H9 (cell line): ENCODE results near the gene TACC2. TPM values are rescaled to one million over a fixed set of nuclear protein-coding genes. Genes with fewer than 3 reads are reported as not detected.

Source experiments
- DNase-seq: peaks from one replicate; pipeline ENCODE4 v3.0.0-alpha.2; 2017
- H2AFZ ChIP-seq: one replicate; pipeline ENCODE4 v1.6.1; 2013; ENCODE audit warnings: mild to moderate bottlenecking, low read length, control low read depth, moderate library complexity
- H2AK5ac ChIP-seq: 2 replicates; pipeline ENCODE4 v1.6.1; 2013; ENCODE audit warnings: low read length, control low read depth, mixed read lengths; ENCODE audit not compliant: insufficient read length
- H2BK120ac ChIP-seq: one replicate; pipeline ENCODE4 v1.6.1; 2013; ENCODE audit warnings: low read depth, mild to moderate bottlenecking, low read length, control low read depth, inconsistent platforms; ENCODE audit not compliant: poor library complexity, severe bottlenecking
- H2BK12ac ChIP-seq: 2 replicates; pipeline ENCODE4 v1.6.1; 2013; ENCODE audit warnings: low read length, control low read depth, mixed read lengths, low read depth; ENCODE audit not compliant: insufficient read length
- H2BK15ac ChIP-seq: 2 replicates; pipeline ENCODE4 v1.6.1; 2013; ENCODE audit warnings: low read depth, low read length, control low read depth
- H2BK20ac ChIP-seq: one replicate; pipeline ENCODE4 v1.6.1; 2013; ENCODE audit warnings: low read depth, mild to moderate bottlenecking, low read length, control low read depth, inconsistent platforms; ENCODE audit not compliant: poor library complexity, severe bottlenecking
- H2BK5ac ChIP-seq: 2 replicates; pipeline ENCODE4 v1.6.1; 2013; ENCODE audit warnings: low read length, control low read depth, mixed read lengths; ENCODE audit not compliant: insufficient read length
- H3K14ac ChIP-seq: 2 replicates; pipeline ENCODE4 v1.6.1; 2013; ENCODE audit warnings: low read length, control low read depth; ENCODE audit not compliant: insufficient read depth
- H3K18ac ChIP-seq: 2 replicates; pipeline ENCODE4 v1.6.1; 2013; ENCODE audit warnings: low read depth, mild to moderate bottlenecking, mixed read lengths, low read length, control low read depth; ENCODE audit not compliant: insufficient read length
- H3K23ac ChIP-seq: 2 replicates; pipeline ENCODE4 v1.6.1; 2013; ENCODE audit warnings: low read length, control low read depth, mixed read lengths, low read depth; ENCODE audit not compliant: insufficient read length
- H3K23me2 ChIP-seq: 2 replicates; pipeline ENCODE4 v1.6.1; 2013; ENCODE audit warnings: low read depth, mild to moderate bottlenecking, mixed read lengths, low read length, control low read depth; ENCODE audit not compliant: insufficient read length, poor library complexity, severe bottlenecking
- H3K27ac ChIP-seq: 2 replicates; pipeline ENCODE4 v1.5.1; 2013; ENCODE audit warnings: low read length, control low read depth, mixed read lengths, low read depth; ENCODE audit not compliant: insufficient read length
- H3K27me3 ChIP-seq: 2 replicates; pipeline ENCODE4 v1.6.1; 2013; ENCODE audit warnings: low read length, control low read depth, inconsistent platforms; ENCODE audit not compliant: insufficient read depth
- H3K4ac ChIP-seq: 2 replicates; pipeline ENCODE4 v1.6.1; 2013; ENCODE audit warnings: low read depth, mild to moderate bottlenecking, control low read depth, inconsistent platforms, low read length, moderate library complexity
- H3K4me1 ChIP-seq: 2 replicates; pipeline ENCODE4 v1.6.1; 2013; ENCODE audit warnings: low read length, control low read depth, inconsistent platforms; ENCODE audit not compliant: insufficient read depth
- H3K4me2 ChIP-seq: 2 replicates; pipeline ENCODE4 v1.6.1; 2013; ENCODE audit warnings: low read length, control low read depth, mixed read lengths; ENCODE audit not compliant: insufficient read length, insufficient read depth
- H3K56ac ChIP-seq: 2 replicates; pipeline ENCODE4 v1.6.1; 2013; ENCODE audit warnings: low read depth, mild to moderate bottlenecking, mixed read lengths, low read length, control low read depth; ENCODE audit not compliant: insufficient read length
- H3K79me1 ChIP-seq: 2 replicates; pipeline ENCODE4 v1.6.1; 2013; ENCODE audit warnings: low read depth, mild to moderate bottlenecking, moderate library complexity, low read length, control low read depth, inconsistent platforms; ENCODE audit not compliant: insufficient read depth, poor library complexity, severe bottlenecking
- H3K79me2 ChIP-seq: 2 replicates; pipeline ENCODE4 v1.6.1; 2013; ENCODE audit warnings: low read length, control low read depth, inconsistent platforms; ENCODE audit not compliant: insufficient read depth
- H3K9ac ChIP-seq: 2 replicates; pipeline ENCODE4 v1.6.1; 2013; ENCODE audit warnings: low read length, control low read depth, mixed read lengths; ENCODE audit not compliant: insufficient read length; ENCODE audit errors: extremely low read depth
- H3K9me3 ChIP-seq: one replicate; pipeline ENCODE4 v1.6.1; 2013; ENCODE audit warnings: low read depth, low read length, inconsistent platforms; ENCODE audit not compliant: control insufficient read depth
- H3T11ph ChIP-seq: one replicate; pipeline ENCODE4 v1.6.1; 2013; ENCODE audit warnings: mild to moderate bottlenecking, low read length, control low read depth, inconsistent platforms
- H4K20me1 ChIP-seq: one replicate; pipeline ENCODE4 v1.6.1; 2013; ENCODE audit not compliant: control insufficient read depth, insufficient read length, insufficient read depth
- H4K5ac ChIP-seq: 2 replicates; pipeline ENCODE4 v1.6.1; 2013; ENCODE audit warnings: low read depth, mild to moderate bottlenecking, mixed read lengths, low read length, control low read depth; ENCODE audit not compliant: insufficient read length
- H4K8ac ChIP-seq: replicated peaks from 2 replicates; pipeline ENCODE4 v1.6.1; 2013; ENCODE audit warnings: low read length, control low read depth, mixed read lengths, low read depth; ENCODE audit not compliant: insufficient read length
- H4K91ac ChIP-seq: 2 replicates; pipeline ENCODE4 v1.6.1; 2013; ENCODE audit warnings: low read depth, mild to moderate bottlenecking, moderate library complexity, mixed read lengths, low read length, control low read depth; ENCODE audit not compliant: insufficient read length
- H3K27ac Mint-ChIP-seq, 3 experiments: 2 replicates in 2 of 3; 3 replicates in 1 of 3; pipeline ENCODE4 v1.8.0; 2020 to 2021; ENCODE audit warnings: mixed read lengths in 3 of 3, mild to moderate bottlenecking in 1 of 3, moderate library complexity in 1 of 3
- H3K27me3 Mint-ChIP-seq: 2 replicates; pipeline ENCODE4 v1.8.0; 2021; ENCODE audit warnings: low read depth, mild to moderate bottlenecking, moderate library complexity, mixed read lengths
- H3K36me3 Mint-ChIP-seq, 3 experiments: 2 replicates in 2 of 3; 3 replicates in 1 of 3; pipeline ENCODE4 v1.8.0; 2020 to 2021; ENCODE audit warnings: low read depth in 3 of 3, mixed read lengths in 3 of 3; ENCODE audit not compliant: insufficient read depth in 1 of 3
- H3K4me1 Mint-ChIP-seq, 2 experiments: 2 replicates each; pipeline ENCODE4 v1.8.0; 2020; ENCODE audit warnings: mixed read lengths in 2 of 2
- H3K4me3 Mint-ChIP-seq, 2 experiments: 2 replicates in 1 of 2; 3 replicates in 1 of 2; pipeline ENCODE4 v1.8.0; 2020 to 2021; ENCODE audit warnings: mild to moderate bottlenecking in 2 of 2, mixed read lengths in 2 of 2, moderate library complexity in 1 of 2
- H3K9me3 Mint-ChIP-seq, 2 experiments: 2 replicates in 1 of 2; 3 replicates in 1 of 2; pipeline ENCODE4 v1.8.0; 2020; ENCODE audit warnings: mild to moderate bottlenecking in 2 of 2, mixed read lengths in 2 of 2, moderate library complexity in 1 of 2
- CTCF ChIP-seq: fragments of 200-600 bp; sonication (generic); conservative IDR thresholded peaks from 3 replicates; pipeline ENCODE4 v1.8.0; 2021; ENCODE audit warnings: antibody characterized with exemption, mild to moderate bottlenecking
- WGBS: extraction: QIAGEN DNeasy Blood & Tissue Kit; methylation state at CpG from one replicate; pipeline ENCODE4 v1.1.7; 2013; ENCODE audit warnings: missing lambda C conversion rate, low lambda C conversion rate, mixed read lengths; ENCODE audit not compliant: insufficient read length; ENCODE audit errors: extremely low coverage; 5-methylcytosine and 5-hydroxymethylcytosine counted together
- total RNA-seq: library from RNA; stranded (reverse); gene quantifications from 2 replicates; pipeline ENCODE4 v1.2.1, GENCODE V29; 2021

Gene TACC2
- total RNA-seq, 1 experiment from 2014 or later, result 58.1 TPM

GRCh38 chr10:122292376-122292775 lies 303.4 kb downstream of the TACC2 start:
- H2BK20ac ChIP-seq, result no peak overlapping the region
- Mint-ChIP-seq H3K4me3 (no peak overlapping the region), H3K4me1 (peaks cover 11 to 12% of the 10 kb centered on the region in 2 experiments), H3K9me3 (peaks cover 0 to 2% of the 10 kb centered on the region in 2 experiments; a peak in 2 of 5 replicates), H3K27me3 (peaks cover 3% of the 10 kb centered on the region), H3K36me3 (no peaks in the 10 kb centered on the region; a peak in 1 of 7 replicates), H3K27ac (no peak overlapping the region)
- H3K9ac ChIP-seq, result no peak overlapping the region
- no peaks in the 10 kb centered on the region for H3K4me1 ChIP-seq
- no peak overlapping the region for H3K27ac ChIP-seq
- no peak overlapping the region for H4K91ac ChIP-seq
- WGBS, result no CpG with 5 or more reads among the region's 3 CpGs
- H4K5ac ChIP-seq, result no peak overlapping the region
- no peak for TF ChIP-seq CTCF
- H2BK120ac ChIP-seq, result no peak overlapping the region
- no peak overlapping the region for H2AK5ac ChIP-seq
- no peak overlapping the region for H3K14ac ChIP-seq
- no peak overlapping the region for H2AFZ ChIP-seq
- H3K56ac ChIP-seq, result no peak overlapping the region
- no peaks in the 10 kb centered on the region for H3K23me2 ChIP-seq
- no peak overlapping the region for H3K18ac ChIP-seq
- H3T11ph ChIP-seq, result no peak overlapping the region
- DNase-seq, result no peak
- H4K20me1 ChIP-seq, result no peaks in the 10 kb centered on the region
- H3K79me2 ChIP-seq, result no peaks in the 10 kb centered on the region
- H3K79me1 ChIP-seq, result no peaks in the 10 kb centered on the region
- H2BK5ac ChIP-seq, result no peak overlapping the region
- no peaks in the 10 kb centered on the region for H3K9me3 ChIP-seq
- H2BK15ac ChIP-seq, result no peak overlapping the region
- no peak overlapping the region for H2BK12ac ChIP-seq
- H3K23ac ChIP-seq, result no peak overlapping the region
- H3K4me2 ChIP-seq, result no peak overlapping the region
- H3K27me3 ChIP-seq, result no peaks in the 10 kb centered on the region
- H4K8ac ChIP-seq, result no peak overlapping the region
- no peak overlapping the region for H3K4ac ChIP-seq
